Frontal cortex (tissue), 4 donors: Measurements from ENCODE around the gene EFNA5. TPM values are rescaled to one million over a fixed set of nuclear protein-coding genes. Genes with fewer than 3 reads are reported as not detected.

ENCODE experiments used
- DNase-seq, 2 donors: peaks; one replicate each; pipeline ENCODE4 v3.0.0; 2012; ENCODE audit warnings: low spot score in 2 of 2
- FAIRE-seq: peaks from 2 replicates; lab custom pipeline; 2012; peaks lifted over from hg19 to GRCh38; lab: Jason Lieb, UNC
- total RNA-seq: library from RNA; depleted of rRNA; stranded (reverse); fragments of >200 nt; gene quantifications from one replicate; pipeline ENCODE4 v1.2.3, GENCODE V29; 2014
- donor health status: control.
- donor health status: control.
- donor health status: control.

Gene EFNA5
- total RNA-seq, 1 donor from 2014 or later, result 13.5 TPM

- DNase-seq (peak; percentile 71 to 75), FAIRE-seq (no peak)
These were observed 2.8 kb upstream of the EFNA5 start for GRCh38 chr5:107673368-107674136.

- FAIRE-seq, result no peak
These were observed 2.3 kb upstream of the EFNA5 start for GRCh38 chr5:107673039-107673367.

GRCh38 chr5:107672211-107673038 is 1.7 kb upstream of the EFNA5 start:
- no peak for FAIRE-seq
- DNase-seq, result peak; percentile 72 to 75

More at GRCh38 chr5:107673039-107673367, 2.3 kb upstream of the EFNA5 start:
- DNase-seq, result peak in 1 of 2 donors; percentile 16

GRCh38 chr5:107671742-107672210 is 1.0 kb upstream of the EFNA5 start:
- DNase-seq (peak; percentile 24 to 56), FAIRE-seq (no peak)

- no peak for FAIRE-seq
- DNase-seq, result peak in 1 of 2 donors; percentile 48
These were observed 428 bp downstream of the EFNA5 start for GRCh38 chr5:107670087-107670931.

DNA sequence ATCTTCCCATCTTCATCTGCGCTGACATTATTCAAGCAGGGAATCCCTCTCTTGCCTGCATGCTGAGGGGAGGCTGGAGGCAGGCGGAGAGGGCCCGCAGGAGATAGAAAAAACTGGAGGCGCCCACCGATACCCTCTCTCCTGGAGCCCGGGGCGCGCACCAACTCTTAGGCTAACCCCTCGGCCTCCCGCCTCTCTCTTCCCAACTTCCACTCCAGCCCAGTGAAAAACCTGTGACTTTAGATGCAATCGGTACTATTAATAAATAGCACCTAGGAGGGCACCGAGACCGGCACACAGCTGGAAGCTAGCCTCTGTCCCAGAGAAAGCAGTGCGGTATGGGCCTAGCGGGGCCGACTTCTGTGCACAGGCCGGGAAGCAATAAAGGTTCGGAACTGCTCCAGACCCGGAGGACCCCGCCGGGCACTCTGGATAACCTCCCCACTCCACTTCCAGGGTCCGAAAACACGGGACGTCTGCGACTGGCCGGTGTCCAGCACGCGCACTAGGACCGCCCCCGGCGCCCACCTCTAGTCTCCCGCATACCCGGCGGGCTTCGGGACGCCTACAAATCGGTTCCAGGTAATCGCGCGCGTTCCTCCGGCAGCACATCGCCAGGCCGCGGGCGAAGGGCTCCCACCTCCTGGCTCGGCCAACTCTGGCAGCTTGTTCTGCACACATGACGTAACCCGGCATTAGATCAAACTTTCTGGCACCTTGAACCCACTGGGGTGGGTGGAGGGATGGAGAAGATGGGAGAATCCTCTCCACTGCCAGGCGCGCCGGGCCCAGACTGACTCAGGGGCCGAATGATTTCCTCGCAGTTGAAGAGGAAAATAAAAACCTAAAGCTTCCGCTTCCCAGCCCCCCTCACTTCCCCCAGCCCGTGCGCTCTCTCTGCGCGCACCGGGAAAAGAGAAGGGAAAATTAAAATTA is 1.4 kb downstream of the EFNA5 start:
- DNase-seq (no peak), FAIRE-seq (no peak)

DNA sequence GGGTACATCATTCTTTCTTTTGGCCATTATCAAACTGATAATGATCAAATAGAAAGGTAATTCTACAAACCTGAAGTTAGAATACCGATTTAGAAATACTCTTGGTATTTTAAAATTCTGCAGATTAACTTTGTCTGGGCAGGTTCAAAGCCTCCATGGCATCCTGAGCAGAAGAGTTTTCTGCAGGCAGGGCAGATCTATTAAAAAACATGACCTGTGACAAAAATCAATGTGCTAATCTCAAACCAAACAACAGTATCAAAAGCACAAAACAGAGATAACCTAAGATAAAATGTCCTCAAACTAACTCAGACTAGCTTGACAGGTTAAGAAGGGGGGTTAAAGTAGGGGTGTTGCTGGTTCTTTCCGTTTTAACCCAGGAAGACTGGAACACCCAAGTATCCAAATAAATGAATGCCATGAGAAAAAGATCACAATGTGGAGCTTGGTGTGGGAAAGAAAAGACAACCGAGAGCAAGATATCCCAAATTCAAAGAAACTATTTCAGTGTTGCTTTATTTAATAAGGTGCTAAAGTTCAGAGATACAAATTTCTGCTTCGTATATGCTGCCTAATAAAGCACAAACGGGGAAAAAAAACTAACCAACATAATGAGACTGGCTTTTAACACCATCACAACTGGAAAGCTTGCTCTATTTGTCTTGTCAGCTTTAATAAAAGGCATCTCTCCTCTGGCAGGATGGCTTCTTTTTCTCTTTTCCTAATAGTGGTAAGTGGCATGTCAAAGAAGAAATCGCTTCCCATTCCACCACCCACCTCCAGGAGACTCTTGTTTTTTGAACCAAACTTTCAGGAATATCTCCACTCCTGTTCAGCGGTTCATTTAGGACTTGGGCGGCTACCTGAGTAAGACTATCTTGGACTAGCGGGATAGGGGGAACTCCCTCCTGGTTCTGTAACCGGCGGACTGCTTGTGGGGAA is 2.3 kb downstream of the EFNA5 start:
- FAIRE-seq, result no peak
- DNase-seq, result no peak

DNA sequence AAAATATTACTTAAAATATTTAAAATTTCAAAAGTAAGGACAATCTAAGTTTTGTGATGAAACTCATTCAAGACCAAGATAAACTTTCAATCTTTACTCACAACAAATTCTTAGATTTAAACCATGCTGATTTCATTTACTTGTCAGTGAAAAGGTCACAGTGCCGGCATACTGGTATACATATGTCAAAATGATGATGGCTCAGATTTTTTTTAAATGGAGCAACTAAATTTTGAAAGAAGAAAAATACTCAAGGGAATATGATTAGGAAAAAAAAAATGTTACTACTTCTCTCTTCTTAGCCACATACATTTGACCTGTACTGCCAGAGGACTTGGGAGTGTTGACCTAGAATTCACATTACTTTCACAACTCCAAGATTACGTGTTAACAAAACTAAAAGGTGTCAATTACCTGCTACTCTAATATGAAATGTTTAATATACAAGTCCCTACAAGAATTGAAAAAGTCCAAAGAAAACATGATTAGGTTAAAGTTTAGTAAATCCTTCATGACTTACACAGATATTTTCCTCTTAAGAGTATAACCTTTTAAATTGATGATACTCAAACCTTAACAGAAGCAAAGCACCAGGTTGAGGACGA is 4.6 kb downstream of the EFNA5 start:
- FAIRE-seq (peak; percentile 13), DNase-seq (no peak)

DNA sequence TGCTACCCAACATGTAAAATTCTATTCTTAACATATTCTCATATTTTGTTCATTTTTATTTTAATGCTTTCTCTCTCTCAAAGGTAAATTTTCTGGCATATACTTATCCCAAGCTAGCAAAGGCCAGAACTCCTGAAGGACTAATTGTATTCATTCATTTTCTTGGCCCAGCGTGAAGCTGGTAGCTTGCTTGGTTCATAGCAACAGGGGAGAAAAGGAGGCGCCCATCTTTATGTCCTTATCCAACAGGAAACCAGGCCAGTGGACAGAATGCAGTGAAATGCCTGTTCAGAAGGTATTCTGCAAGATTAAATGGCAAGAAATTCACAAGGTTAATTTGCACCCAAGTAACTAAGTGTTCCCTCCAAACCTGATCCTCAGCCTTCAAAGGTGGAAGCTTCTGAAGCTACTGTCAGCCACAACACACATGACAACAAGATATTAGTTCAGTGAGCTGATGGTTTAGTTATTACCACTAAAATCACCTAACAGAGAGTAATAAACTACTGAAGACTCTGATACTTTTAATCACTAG is 5.6 kb downstream of the EFNA5 start:
- FAIRE-seq (no peak), DNase-seq (no peak)

GRCh38 chr5:107663697-107664096 is 7.0 kb downstream of the EFNA5 start:
- DNase-seq, result no peak
- FAIRE-seq, result no peak

DNA sequence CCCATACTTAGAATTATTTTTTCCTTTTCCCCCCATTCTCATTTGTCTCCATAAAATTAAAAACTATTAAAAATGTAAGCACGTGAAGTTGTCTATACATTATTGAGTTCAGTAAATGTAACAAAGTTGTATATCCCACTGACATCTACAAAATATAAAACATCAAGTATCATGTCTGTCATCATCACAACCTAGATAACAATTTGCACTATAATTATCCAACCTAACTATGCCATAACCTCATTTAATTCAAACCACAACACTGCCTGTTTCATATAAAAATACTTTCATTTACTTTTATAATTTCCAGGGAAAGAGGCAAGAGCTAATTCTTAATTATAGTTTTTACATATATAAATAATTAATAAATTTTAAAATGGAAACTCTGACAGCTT is 9.1 kb downstream of the EFNA5 start:
- no peak for FAIRE-seq

DNA sequence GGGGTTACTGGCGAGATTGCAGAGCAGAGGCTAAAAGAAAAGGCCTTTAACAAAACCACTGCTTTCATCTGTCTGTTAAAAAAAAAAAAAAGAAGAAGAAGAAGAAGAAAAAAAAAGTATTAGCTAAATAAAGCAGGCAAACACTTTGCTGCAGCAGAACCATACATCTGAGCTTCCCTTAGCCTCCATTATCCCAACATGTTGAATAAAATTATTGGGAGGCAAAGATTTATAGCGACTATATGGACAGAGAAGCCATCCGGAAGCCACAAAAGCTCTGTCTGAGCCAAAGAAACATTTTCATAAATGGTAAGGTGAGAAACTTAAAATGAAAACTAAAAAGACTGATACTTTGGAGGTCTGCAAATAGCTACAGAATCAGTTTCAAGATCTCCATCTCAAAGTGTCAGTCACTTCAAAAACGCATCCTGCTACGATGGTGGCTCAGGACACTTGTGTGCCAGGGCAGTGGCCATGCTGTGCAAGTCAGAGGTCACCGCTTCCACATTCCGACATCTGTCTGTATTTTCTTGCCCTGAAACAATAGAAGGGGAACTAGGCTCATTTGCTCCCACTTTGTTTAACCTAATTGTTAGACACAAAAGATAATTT is 9.6 kb downstream of the EFNA5 start:
- no peak for FAIRE-seq

More for the DNA sequence above, 9.1 kb downstream of the EFNA5 start:
- DNase-seq, result no peak

GRCh38 chr5:107658528-107658927 is 12.2 kb downstream of the EFNA5 start:
- DNase-seq (no peak), FAIRE-seq (no peak)

More for the DNA sequence above, 9.6 kb downstream of the EFNA5 start:
- no peak for DNase-seq

DNA sequence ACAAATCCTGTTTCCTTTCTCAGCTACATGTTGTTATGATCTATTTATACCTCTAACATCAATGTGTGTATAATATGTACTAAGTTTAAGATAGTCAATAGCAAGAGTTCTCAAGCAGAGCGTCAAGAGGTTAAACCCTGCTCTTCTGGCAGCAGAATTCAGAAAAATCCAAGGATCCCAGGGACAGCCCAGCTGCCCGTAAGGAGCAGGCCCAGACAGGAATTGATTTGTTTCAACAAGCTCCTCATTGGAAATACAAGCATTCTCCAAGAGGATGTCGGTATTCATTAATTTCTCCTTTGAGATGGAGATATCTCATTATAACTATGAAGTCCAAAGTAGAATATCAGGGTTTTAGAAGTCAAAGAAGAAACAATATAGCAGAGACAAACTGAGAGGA is 14.9 kb downstream of the EFNA5 start:
- FAIRE-seq (no peak), DNase-seq (no peak)

- FAIRE-seq (no peak), DNase-seq (no peak)
These were observed 15.9 kb downstream of the EFNA5 start for GRCh38 chr5:107654827-107655226.

GRCh38 chr5:107653685-107654084 is 17.1 kb downstream of the EFNA5 start:
- FAIRE-seq (no peak), DNase-seq (no peak)
